Kidney epithelial cell (primary cell): Measurements from ENCODE around the gene RAI14. TPM values are rescaled to one million over a fixed set of nuclear protein-coding genes. Genes with fewer than 3 reads are reported as not detected.
"Not testable (repeated sequence)": the region's sequence is repeated elsewhere in the genome, so short reads cannot be mapped to it uniquely, and the experiment has no call there.

ENCODE experiments used
- DNase-seq: peaks from one replicate; pipeline ENCODE4 v3.0.0-alpha.2; 2010; ENCODE audit warnings: low read depth
- H3K27me3 ChIP-seq: 2 replicates; pipeline ENCODE4 v1.6.0; 2011; ENCODE audit warnings: low read length; ENCODE audit not compliant: control insufficient read depth, insufficient read depth
- H3K36me3 ChIP-seq: 2 replicates; pipeline ENCODE4 v1.5.1; 2011; ENCODE audit warnings: low read length; ENCODE audit not compliant: control insufficient read depth, insufficient read depth
- H3K4me3 ChIP-seq: 2 replicates; pipeline ENCODE4 v1.5.1; 2011; ENCODE audit warnings: low read depth, mild to moderate bottlenecking, control low read depth, low read length
- CTCF ChIP-seq: IDR thresholded peaks from 2 replicates; pipeline ENCODE4 v1.5.1; 2011; ENCODE audit warnings: mild to moderate bottlenecking, moderate library complexity, low read length, control low read depth, inconsistent platforms; ENCODE audit not compliant: insufficient read depth, poor library complexity, severe bottlenecking
- total RNA-seq: library from RNA; depleted of rRNA; stranded (reverse); fragments of >200 nt; gene quantifications from 2 replicates; pipeline ENCODE4 v1.2.3, GENCODE V29; 2015

RAI14 gene
- total RNA-seq, 1 donor from 2014 or later, result 116 TPM

- peaks cover 2% of the 10 kb centered on the region for H3K36me3 ChIP-seq
- no peak overlapping the region for H3K4me3 ChIP-seq
- DNase-seq, result no peak
- TF ChIP-seq CTCF, result no peak
- H3K27me3 ChIP-seq, result no peaks in the 10 kb centered on the region
Observed at GRCh38 chr5:34699155-34700077, 43.3 kb downstream of the RAI14 start.

GRCh38 chr5:34700078-34700452, 43.9 kb downstream of the RAI14 start:
- TF ChIP-seq CTCF, result no peak
- no peak for DNase-seq

GRCh38 chr5:34701442-34701841, 45.3 kb downstream of the RAI14 start:
- DNase-seq, H3K4me3 ChIP-seq, H3K27me3 ChIP-seq, H3K36me3 ChIP-seq: not testable (repeated sequence)

More at GRCh38 chr5:34700078-34700452, 43.9 kb downstream of the RAI14 start:
- H3K4me3 ChIP-seq, result no peak overlapping the region
- peaks cover 2% of the 10 kb centered on the region for H3K36me3 ChIP-seq
- no peaks in the 10 kb centered on the region for H3K27me3 ChIP-seq

- no peak for DNase-seq
- TF ChIP-seq CTCF, result no peak
Observed at GRCh38 chr5:34703767-34704713, 47.9 kb downstream of the RAI14 start.

DNA sequence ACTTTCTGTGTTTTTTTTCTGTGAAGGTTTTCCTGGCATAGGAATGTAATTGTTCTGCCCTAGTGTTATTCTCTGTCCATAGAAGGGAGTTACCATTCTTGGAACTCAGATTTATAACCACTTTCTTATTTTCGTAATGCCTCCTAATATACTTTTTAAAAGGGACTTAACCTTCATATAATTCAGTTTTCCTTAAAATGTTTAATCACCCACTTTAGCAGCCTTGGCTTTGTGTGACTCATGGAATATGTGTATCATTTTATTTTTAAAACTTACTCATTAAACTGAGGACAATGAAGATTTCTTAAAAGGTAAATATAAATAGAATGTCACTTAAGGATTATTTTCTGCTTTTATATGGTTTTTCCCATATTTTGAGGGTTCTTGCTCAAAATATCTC, 50.0 kb downstream of the RAI14 start:
- TF ChIP-seq CTCF, result no peak
- no peak for DNase-seq
- H3K4me3 ChIP-seq, result no peak overlapping the region
- no peaks in the 10 kb centered on the region for H3K27me3 ChIP-seq
- H3K36me3 ChIP-seq, result no peaks in the 10 kb centered on the region

More at GRCh38 chr5:34703767-34704713, 47.9 kb downstream of the RAI14 start:
- H3K4me3 ChIP-seq, result no peak overlapping the region
- no peaks in the 10 kb centered on the region for H3K27me3 ChIP-seq
- no peaks in the 10 kb centered on the region for H3K36me3 ChIP-seq

DNA sequence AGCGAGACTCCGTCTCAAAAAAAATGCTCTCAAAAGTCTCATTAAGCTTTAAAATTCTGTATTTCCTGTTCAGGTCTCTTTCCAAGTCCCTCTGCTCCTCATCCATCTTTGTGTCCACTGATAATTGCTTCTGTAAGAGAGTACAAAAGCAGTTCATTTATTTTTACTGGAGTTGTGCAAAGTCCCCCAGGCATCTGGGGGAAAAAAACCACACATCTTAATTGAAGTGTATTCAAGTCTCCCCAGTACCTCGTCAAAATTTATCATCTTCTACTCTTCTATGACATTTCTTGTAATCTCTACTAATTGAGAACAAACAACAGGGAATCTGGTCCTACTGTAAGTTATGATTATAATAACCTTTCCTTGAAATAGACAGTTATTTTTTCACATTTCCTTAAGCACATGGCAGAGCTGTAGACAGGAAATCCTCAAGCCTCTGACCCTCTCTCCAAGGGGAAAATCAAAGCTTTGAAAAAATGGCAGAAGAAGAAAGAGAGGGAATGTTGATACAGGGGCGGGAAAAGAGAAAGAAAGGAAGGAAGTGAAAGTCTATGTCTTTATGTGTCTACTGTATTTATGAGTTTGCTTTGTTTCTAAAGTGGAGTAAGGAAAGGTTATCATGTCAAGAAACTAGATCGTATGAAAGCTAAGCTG, 51.5 kb downstream of the RAI14 start:
- DNase-seq, result no peak
- no peak overlapping the region for H3K4me3 ChIP-seq
- no peaks in the 10 kb centered on the region for H3K36me3 ChIP-seq
- TF ChIP-seq CTCF, result no peak
- H3K27me3 ChIP-seq, result no peaks in the 10 kb centered on the region
